Measurements from ENCODE around the gene SPAG16.

The SPAG16 gene

GRCh38 chr2:214311031-214311533 lies 1026.8 kb downstream of the SPAG16 start:
- H3K27ac ChIP-seq: no peak overlapping the region
- TF ChIP-seq ZFX (IDR thresholded peaks at IDR 0.05; ENCODE audit: borderline replicate concordance) (no peak), CTCF (IDR thresholded peaks at IDR 0.05) (no peak)

DNA sequence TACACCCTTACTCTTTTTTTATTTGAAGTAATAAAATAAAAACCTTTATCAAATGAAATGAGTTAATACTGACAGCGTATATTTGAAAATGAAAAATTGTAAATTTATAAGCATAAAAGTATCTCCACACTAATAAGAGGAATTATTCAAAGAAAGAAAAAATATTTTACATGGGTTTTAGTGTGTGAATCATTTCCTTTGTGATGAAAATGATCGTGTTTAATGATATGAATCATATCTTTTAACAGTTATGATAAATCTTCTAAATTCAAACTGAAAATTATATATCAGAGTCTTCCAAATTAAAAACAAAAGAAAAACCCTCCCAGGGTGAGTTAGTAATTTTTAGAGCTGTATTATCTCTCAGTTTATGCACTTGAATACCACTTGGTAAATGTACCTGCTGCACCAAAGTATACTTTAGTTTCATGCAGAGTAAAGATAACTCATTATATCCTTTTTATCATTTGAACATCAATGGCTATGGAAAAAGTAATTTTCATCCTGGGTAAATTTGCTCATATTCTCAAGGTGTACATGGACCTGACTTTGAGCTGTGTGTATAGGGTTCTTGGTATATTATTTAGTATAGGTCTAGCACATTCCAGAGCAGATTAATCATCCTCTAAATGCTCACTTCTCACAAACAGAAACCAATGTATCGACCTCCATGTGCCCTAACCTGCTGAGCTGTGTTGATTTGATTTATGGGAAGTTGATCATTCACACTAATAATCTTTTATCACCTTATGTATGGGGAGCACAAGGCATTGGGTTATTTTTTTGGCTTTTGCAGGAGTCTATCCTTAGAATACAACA lies 1027.9 kb downstream of the SPAG16 start:
- no peak overlapping the region for H3K27ac ChIP-seq
- TF ChIP-seq ZFX (IDR thresholded peaks at IDR 0.05; ENCODE audit: borderline replicate concordance) (no peak), CTCF (IDR thresholded peaks at IDR 0.05) (no peak)

- TF ChIP-seq CTCF (IDR thresholded peaks at IDR 0.05) (no peak), ZFX (IDR thresholded peaks at IDR 0.05; ENCODE audit: borderline replicate concordance) (no peak)
- H3K27ac ChIP-seq: no peak overlapping the region
Observed at GRCh38 chr2:214315324-214315723, 1031.1 kb downstream of the SPAG16 start.

DNA sequence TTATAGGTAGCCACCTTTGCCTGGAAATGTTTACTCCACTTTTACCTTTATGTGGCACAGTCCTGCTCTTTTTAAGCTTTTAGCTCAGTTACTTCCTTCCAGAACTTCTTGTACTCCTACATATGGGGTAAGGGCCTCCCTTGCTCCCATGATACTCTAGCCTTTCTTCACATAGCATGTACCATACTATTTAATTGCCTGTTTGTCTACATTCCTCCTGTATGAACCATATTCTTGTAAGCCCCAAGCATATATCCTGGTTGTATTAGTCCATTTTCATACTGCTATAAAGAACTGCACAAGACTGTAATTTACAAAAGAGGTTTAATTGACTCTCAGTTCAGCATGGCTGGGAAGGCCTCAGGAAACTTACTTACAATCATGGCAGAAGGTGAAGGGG lies 1035.9 kb downstream of the SPAG16 start:
- H3K27ac ChIP-seq: no peak overlapping the region

GRCh38 chr2:214322662-214323061 lies 1038.4 kb downstream of the SPAG16 start:
- no peak overlapping the region for H3K27ac ChIP-seq
- TF ChIP-seq CTCF (IDR thresholded peaks at IDR 0.05): no peak
- TF ChIP-seq ZFX (IDR thresholded peaks at IDR 0.05; ENCODE audit: borderline replicate concordance): no peak

More for the DNA sequence above, 1035.9 kb downstream of the SPAG16 start:
- TF ChIP-seq CTCF (IDR thresholded peaks at IDR 0.05) (no peak), ZFX (IDR thresholded peaks at IDR 0.05; ENCODE audit: borderline replicate concordance) (no peak)

- TF ChIP-seq CTCF (IDR thresholded peaks at IDR 0.05) (no peak), ZFX (IDR thresholded peaks at IDR 0.05; ENCODE audit: borderline replicate concordance) (no peak)
- H3K27ac ChIP-seq: no peak overlapping the region
Observed at GRCh38 chr2:214325404-214325803, 1041.1 kb downstream of the SPAG16 start.

GRCh38 chr2:214328941-214329340 lies 1044.7 kb downstream of the SPAG16 start:
- no peak for TF ChIP-seq ZFX (IDR thresholded peaks at IDR 0.05; ENCODE audit: borderline replicate concordance)
- no peak for TF ChIP-seq CTCF (IDR thresholded peaks at IDR 0.05)
- no peak overlapping the region for H3K27ac ChIP-seq

All from 22Rv1 (cell line).